Measurements from ENCODE around the gene ETS2.

DNA sequence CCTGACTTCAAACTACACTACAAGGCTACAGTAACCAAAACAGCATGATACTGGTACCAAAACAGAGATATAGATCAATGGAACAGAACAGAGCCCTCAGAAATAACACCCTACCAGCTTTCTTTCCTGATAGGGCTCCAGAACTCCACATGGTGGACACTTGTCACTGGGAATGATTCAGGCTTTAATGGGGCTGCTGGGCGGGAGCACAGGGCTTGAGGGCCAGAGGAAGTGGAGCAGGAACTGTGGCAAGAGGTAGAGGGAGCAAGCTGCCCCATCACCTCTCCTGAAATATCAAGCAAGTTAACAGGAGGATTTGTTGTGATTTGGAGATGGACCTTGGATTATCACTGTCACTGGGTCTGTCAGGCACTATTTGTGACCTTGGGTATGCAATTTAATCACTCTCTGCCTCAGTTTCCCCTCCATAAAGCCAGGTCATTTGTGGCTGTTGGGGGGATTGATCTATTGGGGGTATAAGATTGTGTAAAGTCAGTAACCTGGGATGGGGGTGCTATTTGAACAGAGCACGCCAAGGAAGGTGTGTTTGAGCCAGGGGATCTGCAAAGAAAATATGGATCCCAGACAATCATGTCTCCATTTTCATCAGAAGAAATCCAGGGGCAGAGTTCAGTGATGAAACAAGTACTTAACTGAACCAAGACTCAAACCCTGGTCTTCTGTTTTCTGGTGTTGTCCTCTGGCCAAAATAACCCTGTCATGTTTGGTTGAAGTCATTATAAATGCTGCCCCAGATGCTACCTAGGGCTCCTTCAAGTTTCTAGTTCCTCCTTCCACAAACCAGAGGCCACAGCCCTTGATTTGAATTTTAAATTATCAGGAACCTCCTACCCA is 25.2 kb downstream of the ETS2 start:
- TF ChIP-seq, protein P1, sequence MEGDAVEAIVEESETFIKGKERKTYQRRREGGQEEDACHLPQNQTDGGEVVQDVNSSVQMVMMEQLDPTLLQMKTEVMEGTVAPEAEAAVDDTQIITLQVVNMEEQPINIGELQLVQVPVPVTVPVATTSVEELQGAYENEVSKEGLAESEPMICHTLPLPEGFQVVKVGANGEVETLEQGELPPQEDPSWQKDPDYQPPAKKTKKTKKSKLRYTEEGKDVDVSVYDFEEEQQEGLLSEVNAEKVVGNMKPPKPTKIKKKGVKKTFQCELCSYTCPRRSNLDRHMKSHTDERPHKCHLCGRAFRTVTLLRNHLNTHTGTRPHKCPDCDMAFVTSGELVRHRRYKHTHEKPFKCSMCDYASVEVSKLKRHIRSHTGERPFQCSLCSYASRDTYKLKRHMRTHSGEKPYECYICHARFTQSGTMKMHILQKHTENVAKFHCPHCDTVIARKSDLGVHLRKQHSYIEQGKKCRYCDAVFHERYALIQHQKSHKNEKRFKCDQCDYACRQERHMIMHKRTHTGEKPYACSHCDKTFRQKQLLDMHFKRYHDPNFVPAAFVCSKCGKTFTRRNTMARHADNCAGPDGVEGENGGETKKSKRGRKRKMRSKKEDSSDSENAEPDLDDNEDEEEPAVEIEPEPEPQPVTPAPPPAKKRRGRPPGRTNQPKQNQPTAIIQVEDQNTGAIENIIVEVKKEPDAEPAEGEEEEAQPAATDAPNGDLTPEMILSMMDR (conservative IDR thresholded peaks at IDR 0.05), result no peak
- no peak for TF ChIP-seq ZFX (IDR thresholded peaks at IDR 0.05)
